Liver (tissue), 9 donors: Measurements from ENCODE around the gene CCL22. TPM values are rescaled to one million over a fixed set of nuclear protein-coding genes. Genes with fewer than 3 reads are reported as not detected.
"Not testable (repeated sequence)": the region's sequence is repeated elsewhere in the genome, so short reads cannot be mapped to it uniquely, and the experiment has no call there.

Experiments
- DNase-seq: peaks from one replicate; pipeline ENCODE4 v3.0.0-alpha.2; 2017; ENCODE audit warnings: low spot score
- H3K27ac ChIP-seq, 2 donors: one replicate each; pipeline ENCODE4 v1.7.0; 2013; ENCODE audit warnings: inconsistent platforms in 2 of 2, low read length in 2 of 2, control low read depth in 1 of 2, low read depth in 1 of 2, mild to moderate bottlenecking in 1 of 2
- H3K27me3 ChIP-seq, 4 donors: one replicate each; pipeline versions ENCODE4 v1.6.1 to v1.7.0; 2013; ENCODE audit warnings: low read length in 3 of 4, inconsistent platforms in 1 of 4, mild to moderate bottlenecking in 1 of 4, moderate library complexity in 1 of 4; ENCODE audit not compliant: control insufficient read depth in 4 of 4, insufficient read depth in 4 of 4
- H3K36me3 ChIP-seq, 4 donors: one replicate each; pipeline versions ENCODE4 v1.6.1 to v1.7.0; 2013; ENCODE audit warnings: low read length in 3 of 4, mild to moderate bottlenecking in 3 of 4, low read depth in 1 of 4, moderate library complexity in 1 of 4; ENCODE audit not compliant: control insufficient read depth in 4 of 4, insufficient read depth in 3 of 4
- H3K4me1 ChIP-seq, 4 donors: one replicate each; pipeline versions ENCODE4 v1.6.1 to v1.7.0; 2013; ENCODE audit warnings: low read length in 3 of 4, mild to moderate bottlenecking in 3 of 4, moderate library complexity in 1 of 4; ENCODE audit not compliant: control insufficient read depth in 4 of 4, insufficient read depth in 4 of 4
- H3K4me3 ChIP-seq, 3 donors: one replicate each; pipeline versions ENCODE4 v1.6.1 to v1.7.0; 2013; ENCODE audit warnings: low read length in 3 of 3, control low read depth in 1 of 3, low read depth in 1 of 3, mild to moderate bottlenecking in 1 of 3
- H3K9ac ChIP-seq, 2 donors: one replicate each; pipeline ENCODE4 v1.7.0; 2013; ENCODE audit warnings: low read length in 2 of 2, mild to moderate bottlenecking in 2 of 2, moderate library complexity in 2 of 2, control low read depth in 1 of 2, low read depth in 1 of 2
- H3K9me3 ChIP-seq, 4 donors: one replicate each; pipeline versions ENCODE4 v1.6.1 to v1.7.0; 2013; ENCODE audit warnings: low read length in 3 of 4; ENCODE audit not compliant: control insufficient read depth in 4 of 4
- EGR1 ChIP-seq, 2 donors: IDR thresholded peaks; 2 replicates each; pipeline ENCODE4 v1.6.1; 2016 to 2018; ENCODE audit warnings: antibody characterized with exemption in 2 of 2, low read depth in 2 of 2
- FOXA2 ChIP-seq: IDR thresholded peaks from 2 replicates; pipeline ENCODE4 v1.6.1; 2016; ENCODE audit warnings: antibody characterized with exemption
- GABPA ChIP-seq, 2 donors: IDR thresholded peaks in 1 of 2; conservative IDR thresholded peaks in 1 of 2; 2 replicates each; pipeline ENCODE4 v1.6.1; 2016; ENCODE audit warnings: antibody characterized with exemption in 2 of 2, mild to moderate bottlenecking in 1 of 2, moderate library complexity in 1 of 2
- HNF4G ChIP-seq: IDR thresholded peaks from 2 replicates; pipeline ENCODE4 v1.6.1; 2016; ENCODE audit warnings: antibody characterized with exemption
- JUND ChIP-seq, 2 donors: IDR thresholded peaks; 2 replicates each; pipeline ENCODE4 v1.6.1; 2016; ENCODE audit warnings: antibody characterized with exemption in 2 of 2
- NR2F2 ChIP-seq: IDR thresholded peaks from 2 replicates; pipeline ENCODE4 v1.6.1; 2016; ENCODE audit warnings: antibody characterized with exemption
- RAD21 ChIP-seq, 2 donors: IDR thresholded peaks; 2 replicates each; pipeline ENCODE4 v1.6.1; 2016; ENCODE audit warnings: antibody characterized with exemption in 2 of 2, mild to moderate bottlenecking in 2 of 2
- REST ChIP-seq: IDR thresholded peaks from 2 replicates; pipeline ENCODE4 v1.6.1; 2016; ENCODE audit warnings: antibody characterized with exemption, mild to moderate bottlenecking
- RXRA ChIP-seq, 2 donors: IDR thresholded peaks; 2 replicates each; pipeline ENCODE4 v1.6.1; 2017 to 2018; ENCODE audit warnings: antibody characterized with exemption in 2 of 2, mild to moderate bottlenecking in 1 of 2
- SP1 ChIP-seq: IDR thresholded peaks from 2 replicates; pipeline ENCODE4 v1.6.1; 2018; ENCODE audit warnings: antibody characterized with exemption, mild to moderate bottlenecking
- TAF1 ChIP-seq: conservative IDR thresholded peaks from 2 replicates; pipeline ENCODE4 v1.6.1; 2016; ENCODE audit warnings: antibody characterized with exemption, mild to moderate bottlenecking
- YY1 ChIP-seq: IDR thresholded peaks from 2 replicates; pipeline ENCODE4 v1.6.1; 2016; ENCODE audit warnings: antibody characterized with exemption, mild to moderate bottlenecking
- WGBS: extraction: QIAGEN DNeasy Blood & Tissue Kit; methylation state at CpG from one replicate; pipeline ENCODE4 v1.1.7; 2013; 5-methylcytosine and 5-hydroxymethylcytosine counted together
- polyA plus RNA-seq, 2 donors: library from polyadenylated mRNA; stranded (reverse) in 1 of 2; unstranded in 1 of 2; fragments of 200-250 nt in 1 of 2; fragments of >200 nt in 1 of 2; fragmentation: Nextera tagmentation in 1 of 2; extraction: Ambion mirVana in 1 of 2; gene quantifications; one replicate each; pipeline versions ENCODE4 v1.2.1 to v1.2.3, GENCODE V29; 2013 to 2015
- total RNA-seq, 2 donors: library from RNA; depleted of rRNA; stranded (reverse); fragments of >200 nt; gene quantifications; one replicate each; pipeline ENCODE4 v1.2.3, GENCODE V29; 2014
- TF ChIP-seq, protein P1 (sequence below): IDR thresholded peaks from 2 replicates; pipeline ENCODE4 v1.6.1; 2016; ENCODE audit warnings: antibody characterized with exemption
- TF ChIP-seq, protein P2 (sequence below): IDR thresholded peaks from 2 replicates; pipeline ENCODE4 v1.6.1; 2016; ENCODE audit warnings: antibody characterized with exemption
- donor health status: healthy.
- donor health status: healthy.
- donor health status: healthy.
- donor health status: healthy.
- donor health status: healthy.

CCL22 gene
- total and polyA plus RNA-seq, 4 donors: 0.02 to 0.09 TPM; not detected in 2

GRCh38 chr16:57341441-57342303 lies 16.9 kb upstream of the CCL22 start:
- WGBS: 80% methylated on average over 8 of the region's 8 CpGs
- no peak for DNase-seq

GRCh38 chr16:57342606-57343005 lies 16.0 kb upstream of the CCL22 start:
- WGBS: 89% methylated on average over 9 of the region's 9 CpGs
- H3K4me3 ChIP-seq, H3K9me3 ChIP-seq, H3K27me3 ChIP-seq, H3K4me1 ChIP-seq, H3K36me3 ChIP-seq, H3K9ac ChIP-seq, H3K27ac ChIP-seq, DNase-seq: not testable (repeated sequence)

More at GRCh38 chr16:57341441-57342303, 16.9 kb upstream of the CCL22 start:
- H3K9ac ChIP-seq: no peak overlapping the region
- H3K4me3 ChIP-seq: no peak overlapping the region
- H3K4me1 ChIP-seq: no peaks in the 10 kb centered on the region
- H3K27ac ChIP-seq: no peak overlapping the region
- H3K27me3 ChIP-seq: no peaks in the 10 kb centered on the region
- no peak for TF ChIP-seq RXRA (IDR thresholded peaks at IDR 0.05)
- no peaks in the 10 kb centered on the region for H3K36me3 ChIP-seq
- H3K9me3 ChIP-seq: no peaks in the 10 kb centered on the region

- TF ChIP-seq RAD21 (IDR thresholded peaks at IDR 0.05) (no peak), NR2F2 (no peak), YY1 (no peak), RXRA (IDR thresholded peaks at IDR 0.05) (no peak), GABPA (IDR thresholded peaks at IDR 0.05 in 1 of 2, conservative IDR thresholded peaks at IDR 0.05 in 1 of 2) (no peak), HNF4G (no peak), TAF1 (no peak), FOXA2 (no peak), REST (no peak), JUND (IDR thresholded peaks at IDR 0.05) (no peak), EGR1 (IDR thresholded peaks at IDR 0.05; ENCODE audit: low read depth in 2 of 2) (no peak), SP1 (no peak)
- TF ChIP-seq, protein P1, sequence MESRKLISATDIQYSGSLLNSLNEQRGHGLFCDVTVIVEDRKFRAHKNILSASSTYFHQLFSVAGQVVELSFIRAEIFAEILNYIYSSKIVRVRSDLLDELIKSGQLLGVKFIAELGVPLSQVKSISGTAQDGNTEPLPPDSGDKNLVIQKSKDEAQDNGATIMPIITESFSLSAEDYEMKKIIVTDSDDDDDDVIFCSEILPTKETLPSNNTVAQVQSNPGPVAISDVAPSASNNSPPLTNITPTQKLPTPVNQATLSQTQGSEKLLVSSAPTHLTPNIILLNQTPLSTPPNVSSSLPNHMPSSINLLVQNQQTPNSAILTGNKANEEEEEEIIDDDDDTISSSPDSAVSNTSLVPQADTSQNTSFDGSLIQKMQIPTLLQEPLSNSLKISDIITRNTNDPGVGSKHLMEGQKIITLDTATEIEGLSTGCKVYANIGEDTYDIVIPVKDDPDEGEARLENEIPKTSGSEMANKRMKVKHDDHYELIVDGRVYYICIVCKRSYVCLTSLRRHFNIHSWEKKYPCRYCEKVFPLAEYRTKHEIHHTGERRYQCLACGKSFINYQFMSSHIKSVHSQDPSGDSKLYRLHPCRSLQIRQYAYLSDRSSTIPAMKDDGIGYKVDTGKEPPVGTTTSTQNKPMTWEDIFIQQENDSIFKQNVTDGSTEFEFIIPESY: no peak
- TF ChIP-seq, protein P2, sequence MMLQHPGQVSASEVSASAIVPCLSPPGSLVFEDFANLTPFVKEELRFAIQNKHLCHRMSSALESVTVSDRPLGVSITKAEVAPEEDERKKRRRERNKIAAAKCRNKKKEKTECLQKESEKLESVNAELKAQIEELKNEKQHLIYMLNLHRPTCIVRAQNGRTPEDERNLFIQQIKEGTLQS: no peak
- WGBS: 88% methylated on average over 7 of the region's 7 CpGs
- H3K27ac ChIP-seq: no peak overlapping the region
- H3K9me3 ChIP-seq: no peaks in the 10 kb centered on the region
- H3K4me3 ChIP-seq: no peak overlapping the region
- no peak overlapping the region for H3K9ac ChIP-seq
- H3K4me1 ChIP-seq: no peaks in the 10 kb centered on the region
- H3K36me3 ChIP-seq: no peaks in the 10 kb centered on the region
- H3K27me3 ChIP-seq: no peaks in the 10 kb centered on the region
- no peak for DNase-seq
Observed at GRCh38 chr16:57343221-57343620, 15.4 kb upstream of the CCL22 start.

- H3K27ac ChIP-seq, H3K36me3 ChIP-seq, DNase-seq, H3K27me3 ChIP-seq, H3K4me1 ChIP-seq, H3K9me3 ChIP-seq, H3K9ac ChIP-seq, H3K4me3 ChIP-seq: not testable (repeated sequence)
- 98% methylated on average over 5 of the region's 5 CpGs for WGBS
Observed at GRCh38 chr16:57344094-57344493, 14.5 kb upstream of the CCL22 start.
